Measurements from ENCODE around the gene ARID1B. TPM values are rescaled to one million over a fixed set of nuclear protein-coding genes. Genes with fewer than 3 reads are reported as not detected.
"Not testable (repeated sequence)": the region's sequence is repeated elsewhere in the genome, so short reads cannot be mapped to it uniquely, and the experiment has no call there.

Gene ARID1B
- total RNA-seq, 6 experiments from 2014 or later = 23.2 to 35.3 (median 30.7) TPM

DNA sequence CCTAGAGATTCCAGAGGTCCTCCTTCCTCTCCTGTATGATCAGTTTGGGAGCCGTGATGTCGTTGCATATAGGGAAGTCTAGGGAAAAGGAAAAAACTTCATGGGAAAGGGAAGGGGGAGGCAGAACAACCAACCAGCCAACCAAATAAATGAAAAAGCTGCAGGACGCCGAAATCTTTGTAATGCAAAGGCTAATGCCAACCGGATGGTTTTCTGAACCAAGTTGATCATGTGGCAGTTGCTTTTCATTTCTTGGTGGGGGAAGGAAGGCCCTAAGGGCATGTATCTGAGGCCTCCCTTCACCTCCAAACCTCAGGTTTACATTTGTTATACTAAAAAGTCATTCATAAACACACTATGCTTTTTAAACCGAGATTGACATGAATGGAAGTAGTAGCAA lies 167.2 kb downstream of the ARID1B start:
- TF ChIP-seq, protein P1, sequence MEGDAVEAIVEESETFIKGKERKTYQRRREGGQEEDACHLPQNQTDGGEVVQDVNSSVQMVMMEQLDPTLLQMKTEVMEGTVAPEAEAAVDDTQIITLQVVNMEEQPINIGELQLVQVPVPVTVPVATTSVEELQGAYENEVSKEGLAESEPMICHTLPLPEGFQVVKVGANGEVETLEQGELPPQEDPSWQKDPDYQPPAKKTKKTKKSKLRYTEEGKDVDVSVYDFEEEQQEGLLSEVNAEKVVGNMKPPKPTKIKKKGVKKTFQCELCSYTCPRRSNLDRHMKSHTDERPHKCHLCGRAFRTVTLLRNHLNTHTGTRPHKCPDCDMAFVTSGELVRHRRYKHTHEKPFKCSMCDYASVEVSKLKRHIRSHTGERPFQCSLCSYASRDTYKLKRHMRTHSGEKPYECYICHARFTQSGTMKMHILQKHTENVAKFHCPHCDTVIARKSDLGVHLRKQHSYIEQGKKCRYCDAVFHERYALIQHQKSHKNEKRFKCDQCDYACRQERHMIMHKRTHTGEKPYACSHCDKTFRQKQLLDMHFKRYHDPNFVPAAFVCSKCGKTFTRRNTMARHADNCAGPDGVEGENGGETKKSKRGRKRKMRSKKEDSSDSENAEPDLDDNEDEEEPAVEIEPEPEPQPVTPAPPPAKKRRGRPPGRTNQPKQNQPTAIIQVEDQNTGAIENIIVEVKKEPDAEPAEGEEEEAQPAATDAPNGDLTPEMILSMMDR (IDR thresholded peaks at IDR 0.05) = no peak
- no peak for TF ChIP-seq POLR2A (IDR thresholded peaks at IDR 0.05)
- WGBS (ENCODE audit: insufficient coverage, low coverage, low lambda C conversion rate, missing lambda C conversion rate) = 86% methylated on average over 6 of the region's 6 CpGs
- ATAC-seq (no peak), DNase-seq (no peak)
- Histone ChIP-seq H3K36me3 (no peaks in the 10 kb centered on the region), H3K4me3 (no peak overlapping the region), H3K27ac (no peak overlapping the region), H3K27me3 (no peaks in the 10 kb centered on the region), H3K4me1 (peaks cover 0 to 14% (median 6%) of the 10 kb centered on the region in 4 donors), H3K9me3 (no peaks in the 10 kb centered on the region)
- intact Hi-C loops (cut with DNase I) = no loop called here

DNA sequence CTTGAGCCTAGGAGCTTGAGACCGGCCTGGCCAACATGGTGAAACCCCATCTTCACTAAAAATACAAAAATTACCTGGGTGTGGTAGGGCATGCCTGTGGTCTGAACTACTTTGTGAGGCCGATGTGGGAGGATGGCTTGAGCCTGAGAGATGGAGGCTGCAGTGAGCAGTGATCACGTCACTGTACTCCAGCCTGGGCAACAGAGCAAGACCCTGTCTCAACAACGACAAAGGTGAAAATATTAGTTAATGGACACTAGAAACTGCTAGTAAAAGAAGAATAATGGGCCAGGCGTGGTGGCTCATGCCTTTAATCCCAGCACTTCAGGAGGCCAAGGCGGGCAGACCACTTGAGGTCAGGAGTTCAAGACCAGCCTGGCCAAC lies 168.6 kb downstream of the ARID1B start:
- WGBS (ENCODE audit: insufficient coverage, low coverage, low lambda C conversion rate, missing lambda C conversion rate) = 83% methylated on average over 4 of the region's 6 CpGs
- intact Hi-C loops (cut with DNase I); H3K9me3 ChIP-seq; H3K27ac ChIP-seq; DNase-seq; ATAC-seq; H3K36me3 ChIP-seq; H3K4me3 ChIP-seq; H3K4me1 ChIP-seq; H3K27me3 ChIP-seq: not testable (repeated sequence)

DNA sequence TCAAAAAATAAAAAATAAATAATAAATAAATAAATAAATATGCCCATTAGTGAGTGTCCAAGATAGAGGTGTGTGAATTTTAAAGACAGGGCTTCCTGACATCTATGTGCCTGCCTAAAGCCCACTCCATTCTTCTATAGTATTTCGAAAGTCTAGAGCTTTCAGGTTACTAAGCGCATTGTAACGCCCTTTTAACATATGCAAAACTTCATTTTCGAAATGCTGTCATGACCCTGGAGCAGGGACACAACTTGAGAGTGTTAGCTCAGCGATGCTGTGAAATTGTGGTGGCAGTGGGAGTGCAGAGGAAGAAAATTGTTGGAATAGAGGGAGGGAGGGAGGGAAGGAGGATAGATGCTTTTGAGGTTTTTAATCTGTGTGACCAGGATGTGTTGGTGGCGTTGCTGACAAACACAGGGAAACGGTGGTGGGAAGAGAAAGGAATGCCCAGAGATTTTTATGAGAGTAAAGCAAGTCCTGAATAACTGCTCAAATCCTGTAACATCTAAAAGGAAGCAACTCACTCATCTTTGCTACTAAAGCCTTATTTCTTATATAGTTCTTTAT lies 169.3 kb downstream of the ARID1B start:
- H3K4me1 ChIP-seq = no peaks in the 10 kb centered on the region
- intact Hi-C loops (cut with DNase I) = no loop called here
- no peak for TF ChIP-seq POLR2A (IDR thresholded peaks at IDR 0.05)
- TF ChIP-seq, protein P1 (IDR thresholded peaks at IDR 0.05) = no peak
- H3K27me3 ChIP-seq = no peaks in the 10 kb centered on the region
- 81% methylated on average over 7 of the region's 7 CpGs for WGBS (ENCODE audit: insufficient coverage, low coverage, low lambda C conversion rate, missing lambda C conversion rate)
- H3K4me3 ChIP-seq = no peak overlapping the region
- DNase-seq = no peak
- no peak overlapping the region for H3K27ac ChIP-seq
- no peaks in the 10 kb centered on the region for H3K36me3 ChIP-seq
- no peaks in the 10 kb centered on the region for H3K9me3 ChIP-seq
- no peak for ATAC-seq

DNA sequence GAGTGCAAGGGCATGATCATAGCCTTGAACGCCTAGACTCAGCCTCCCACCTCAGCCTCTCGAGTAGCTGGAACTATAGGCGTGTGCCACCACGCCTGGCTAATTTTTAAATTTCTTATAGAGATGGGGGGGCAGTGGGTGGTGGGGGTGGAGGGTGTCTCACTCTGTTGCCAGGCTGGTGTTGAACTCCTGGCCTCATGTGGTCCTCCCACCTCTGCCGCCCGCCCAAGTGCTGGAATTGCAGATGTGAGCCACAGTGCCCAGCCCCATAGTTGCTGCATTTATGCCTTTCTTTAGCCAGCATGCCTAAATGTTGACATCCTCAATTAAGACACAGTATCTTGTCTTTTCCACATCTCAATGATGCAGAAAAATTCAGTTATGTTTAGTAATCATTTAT lies 171.1 kb downstream of the ARID1B start:
- H3K4me1 ChIP-seq = peaks cover 0 to 3% (median under 1%) of the 10 kb centered on the region in 4 donors
- DNase-seq (no peak), ATAC-seq (no peak)
- H3K27ac ChIP-seq = no peak overlapping the region
- TF ChIP-seq POLR2A (IDR thresholded peaks at IDR 0.05) = no peak
- TF ChIP-seq, protein P1 (IDR thresholded peaks at IDR 0.05) = no peak
- no peaks in the 10 kb centered on the region for H3K27me3 ChIP-seq
- no peaks in the 10 kb centered on the region for H3K36me3 ChIP-seq
- intact Hi-C loops (cut with DNase I) = no loop called here
- no peaks in the 10 kb centered on the region for H3K9me3 ChIP-seq
- 93% methylated on average over 6 of the region's 6 CpGs for WGBS (ENCODE audit: insufficient coverage, low coverage, low lambda C conversion rate, missing lambda C conversion rate)
- H3K4me3 ChIP-seq = no peak overlapping the region

DNA sequence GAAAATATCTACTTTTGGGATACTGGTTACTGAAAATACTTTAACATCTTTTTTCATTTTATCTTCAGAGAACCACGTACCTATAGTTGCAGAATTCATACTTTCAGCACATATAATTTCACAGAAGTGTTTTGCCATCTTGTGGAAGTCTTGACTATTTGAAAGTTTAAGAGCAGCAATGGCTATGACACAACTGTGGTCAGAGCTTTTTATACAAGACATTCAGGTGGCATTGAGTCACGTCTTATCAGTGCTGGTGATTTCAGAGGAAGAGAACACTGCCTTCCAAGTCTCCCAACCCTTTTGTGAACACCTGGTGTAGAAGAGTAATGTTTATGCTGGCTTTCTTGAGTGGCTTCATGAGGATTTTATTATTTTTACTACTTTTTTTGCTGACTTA lies 171.6 kb downstream of the ARID1B start:
- no peak overlapping the region for H3K27ac ChIP-seq
- no peak for DNase-seq
- no peak for ATAC-seq
- TF ChIP-seq, protein P1 (IDR thresholded peaks at IDR 0.05) = no peak
- H3K36me3 ChIP-seq = no peaks in the 10 kb centered on the region
- no peak overlapping the region for H3K4me3 ChIP-seq
- no peaks in the 10 kb centered on the region for H3K27me3 ChIP-seq
- no peaks in the 10 kb centered on the region for H3K9me3 ChIP-seq
- H3K4me1 ChIP-seq = peaks cover 0 to 8% (median 3%) of the 10 kb centered on the region in 4 donors
- intact Hi-C loops (cut with DNase I) = no loop called here
- 89% methylated on average over 2 of the region's 2 CpGs for WGBS (ENCODE audit: insufficient coverage, low coverage, low lambda C conversion rate, missing lambda C conversion rate)
